HEK293 (cell line): ENCODE measurements around the gene OPALIN.

Source experiments
- CTCF ChIP-seq: fragments of 450-650 bp; formaldehyde crosslinking; IDR thresholded peaks from 2 replicates; pipeline ENCODE4 v1.5.1; 2016; ENCODE audit warnings: missing biosample characterization, missing genetic modification characterization
- EGR2 ChIP-seq: fragments of 450-650 bp; formaldehyde crosslinking; IDR thresholded peaks from 2 replicates; pipeline ENCODE4 v1.5.1; 2016; ENCODE audit warnings: low read depth, missing biosample characterization, missing genetic modification characterization
- KLF10 ChIP-seq: fragments of 450-650 bp; IDR thresholded peaks from 2 replicates; pipeline ENCODE4 v1.5.1; 2018; ENCODE audit warnings: missing biosample characterization, mild to moderate bottlenecking, missing genetic modification characterization
- PRDM1 ChIP-seq: fragments of 450-650 bp; formaldehyde crosslinking; IDR thresholded peaks from 2 replicates; pipeline ENCODE4; 2016; ENCODE audit warnings: missing biosample characterization, missing genetic modification characterization
- REST ChIP-seq: fragments of 450-650 bp; formaldehyde crosslinking; IDR thresholded peaks from 2 replicates; pipeline ENCODE4 v1.5.1; 2016; ENCODE audit warnings: missing biosample characterization, missing genetic modification characterization
- SETDB1 ChIP-seq: IDR thresholded peaks from one replicate; pipeline ENCODE4 v1.6.1; 2017; ENCODE audit warnings: mild to moderate bottlenecking, low read length, moderate library complexity, mixed read lengths; ENCODE audit not compliant: insufficient read length
- ZNF18 ChIP-seq: fragments of 450-650 bp; formaldehyde crosslinking; IDR thresholded peaks from 2 replicates; pipeline ENCODE4 v1.5.1; 2016; ENCODE audit warnings: missing biosample characterization, missing genetic modification characterization
- ZNF184 ChIP-seq: fragments of 450-650 bp; IDR thresholded peaks from 2 replicates; pipeline ENCODE4 v1.5.1; 2018; ENCODE audit warnings: missing biosample characterization, mild to moderate bottlenecking, missing genetic modification characterization
- ZNF221 ChIP-seq: fragments of 450-650 bp; formaldehyde crosslinking; IDR thresholded peaks from 2 replicates; pipeline ENCODE4 v1.5.1; 2017; ENCODE audit warnings: missing biosample characterization, missing genetic modification characterization, borderline replicate concordance
- ZNF488 ChIP-seq: fragments of 450-650 bp; formaldehyde crosslinking; IDR thresholded peaks from 2 replicates; pipeline ENCODE4 v1.5.1; 2016; ENCODE audit warnings: missing biosample characterization, missing genetic modification characterization
- ZSCAN18 ChIP-seq: fragments of 450-650 bp; formaldehyde crosslinking; IDR thresholded peaks from 2 replicates; pipeline ENCODE4 v1.5.1; 2016; ENCODE audit warnings: missing biosample characterization, missing genetic modification characterization
- ZSCAN30 ChIP-seq: fragments of 450-650 bp; IDR thresholded peaks from 2 replicates; pipeline ENCODE4 v1.5.1; 2018; ENCODE audit warnings: missing biosample characterization, mild to moderate bottlenecking, missing genetic modification characterization, moderate library complexity

- no peak for TF ChIP-seq CTCF
- no peak for TF ChIP-seq ZNF221
- TF ChIP-seq SETDB1 = no peak
- no peak for TF ChIP-seq ZNF184 (tag by site-specific recombination)
- TF ChIP-seq ZNF18 (tag by site-specific recombination) = no peak
- no peak for TF ChIP-seq ZNF488 (tag by site-specific recombination)
- TF ChIP-seq ZSCAN30 (tag by site-specific recombination) = no peak
- no peak for TF ChIP-seq PRDM1 (tag by site-specific recombination)
- TF ChIP-seq EGR2 (tag by site-specific recombination) = no peak
- no peak for TF ChIP-seq REST (tag by site-specific recombination)
- no peak for TF ChIP-seq ZSCAN18 (tag by site-specific recombination)
- no peak for TF ChIP-seq KLF10 (tag by site-specific recombination)
These were observed 17.7 kb upstream of the OPALIN start for GRCh38 chr10:96376483-96376882.
